ENCODE results near the gene DLL3. TPM values are rescaled to one million over a fixed set of nuclear protein-coding genes. Genes with fewer than 3 reads are reported as not detected.
A peak's percentile ranks its signal among the peaks of the same experiment; 100 is the strongest.

DLL3 gene
- total and polyA plus RNA-seq, 2 donors (not counting 1 experiment from before 2014, with no cell fraction given) = 0.46 to 1.1 TPM

DNA sequence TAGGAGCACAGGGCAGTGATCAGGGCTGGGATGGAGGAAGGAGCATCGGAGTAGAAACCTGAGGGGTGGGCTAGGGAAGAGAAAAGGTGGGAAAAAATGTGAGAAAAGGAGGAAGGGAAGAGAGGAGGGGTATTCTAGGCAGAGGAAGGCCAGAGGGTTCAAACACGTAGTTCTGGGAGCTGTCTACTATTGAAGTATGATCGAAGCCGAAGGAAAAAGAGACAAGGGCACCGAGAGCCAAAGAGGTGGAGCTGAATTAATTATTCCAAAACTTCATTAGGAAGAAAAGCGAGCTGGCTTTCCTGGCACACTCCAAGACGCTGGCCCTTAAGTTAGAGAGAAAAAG is 7.8 kb downstream of the DLL3 start:
- Histone ChIP-seq H3K4me2 (replicated peaks; ENCODE audit: low read depth, low read length, poor library complexity, severe bottlenecking) (peak overlapping the region; percentile 95), H3K27ac (ENCODE audit: low read length in 2 of 2) (no peak overlapping the region), H4K20me1 (ENCODE audit: control insufficient read depth, insufficient read depth, low read length, poor library complexity, severe bottlenecking) (no peaks in the 10 kb centered on the region), H2AFZ (ENCODE audit: insufficient read depth, low read depth, low read length, poor library complexity, severe bottlenecking) (peak overlapping the region; percentile 86), H3K4me3 (ENCODE audit: control extremely low read depth in 1 of 5, extremely low read depth in 1 of 5, insufficient read depth in 1 of 5, low read depth in 2 of 5, low read length in 4 of 5) (peak overlapping the region in 2 of 5 experiments; percentile 26 to 65), H3K79me2 (ENCODE audit: control insufficient read depth, insufficient read depth, low read length) (no peaks in the 10 kb centered on the region), H3K36me3 (replicated peaks in 1 of 2; ENCODE audit: control extremely low read depth in 1 of 2, control insufficient read depth in 1 of 2, extremely low read depth in 1 of 2, insufficient read depth in 2 of 2, low read length in 1 of 2) (no peaks in the 10 kb centered on the region), H3K4me1 (ENCODE audit: control insufficient read depth in 2 of 2, insufficient read depth in 2 of 2, low read length in 2 of 2) (peaks cover 16 to 21% of the 10 kb centered on the region in 2 donors), H3K9me3 (ENCODE audit: control extremely low read depth in 1 of 3, control insufficient read depth in 2 of 3, insufficient read depth in 1 of 3, low read length in 2 of 3) (peaks cover 0 to 17% (median 0%) of the 10 kb centered on the region in 3 donors), H3K27me3 (replicated peaks in 1 of 4; ENCODE audit: control extremely low read depth in 1 of 4, control insufficient read depth in 3 of 4, insufficient read depth in 4 of 4, low read length in 3 of 4) (peaks cover 0 to 59% (median 17%) of the 10 kb centered on the region in 4 experiments), H3K9ac (ENCODE audit: low read length) (peak overlapping the region; percentile 63)
- ATAC-seq (ENCODE audit: low read depth) (no peak), DNase-seq (no peak)
- Mint-ChIP-seq H3K4me1 (peaks cover 20% of the 10 kb centered on the region), H3K4me3 (peak overlapping the region; percentile 71), H3K27me3 (peaks cover 33% of the 10 kb centered on the region), H3K27ac (peak overlapping the region; percentile 2), H3K9me3 (ENCODE audit: insufficient read depth) (no peaks in the 10 kb centered on the region)
- intact Hi-C loops (cut with micrococcal nuclease) = no loop called here
- ChIA-PET CTCF (interaction anchor here (0.6 to 2.0 kb wide), 3 partner anchors 12 to 45 kb away, joined by 3 to 4 read pairs (median 3); no protein-coding TSS in a partner anchor), POLR2A (no interaction called here)
- WGBS (ENCODE audit: insufficient coverage) = 55% methylated on average over 5 of the region's 7 CpGs
- TF ChIP-seq, protein P1, sequence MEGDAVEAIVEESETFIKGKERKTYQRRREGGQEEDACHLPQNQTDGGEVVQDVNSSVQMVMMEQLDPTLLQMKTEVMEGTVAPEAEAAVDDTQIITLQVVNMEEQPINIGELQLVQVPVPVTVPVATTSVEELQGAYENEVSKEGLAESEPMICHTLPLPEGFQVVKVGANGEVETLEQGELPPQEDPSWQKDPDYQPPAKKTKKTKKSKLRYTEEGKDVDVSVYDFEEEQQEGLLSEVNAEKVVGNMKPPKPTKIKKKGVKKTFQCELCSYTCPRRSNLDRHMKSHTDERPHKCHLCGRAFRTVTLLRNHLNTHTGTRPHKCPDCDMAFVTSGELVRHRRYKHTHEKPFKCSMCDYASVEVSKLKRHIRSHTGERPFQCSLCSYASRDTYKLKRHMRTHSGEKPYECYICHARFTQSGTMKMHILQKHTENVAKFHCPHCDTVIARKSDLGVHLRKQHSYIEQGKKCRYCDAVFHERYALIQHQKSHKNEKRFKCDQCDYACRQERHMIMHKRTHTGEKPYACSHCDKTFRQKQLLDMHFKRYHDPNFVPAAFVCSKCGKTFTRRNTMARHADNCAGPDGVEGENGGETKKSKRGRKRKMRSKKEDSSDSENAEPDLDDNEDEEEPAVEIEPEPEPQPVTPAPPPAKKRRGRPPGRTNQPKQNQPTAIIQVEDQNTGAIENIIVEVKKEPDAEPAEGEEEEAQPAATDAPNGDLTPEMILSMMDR (IDR thresholded peaks at IDR 0.05) = no peak
- TF ChIP-seq EZH2 (IDR thresholded peaks at IDR 0.05; ENCODE audit: borderline replicate concordance, insufficient read depth, low read depth, low read length, poor library complexity, severe bottlenecking) = no peak

DNA sequence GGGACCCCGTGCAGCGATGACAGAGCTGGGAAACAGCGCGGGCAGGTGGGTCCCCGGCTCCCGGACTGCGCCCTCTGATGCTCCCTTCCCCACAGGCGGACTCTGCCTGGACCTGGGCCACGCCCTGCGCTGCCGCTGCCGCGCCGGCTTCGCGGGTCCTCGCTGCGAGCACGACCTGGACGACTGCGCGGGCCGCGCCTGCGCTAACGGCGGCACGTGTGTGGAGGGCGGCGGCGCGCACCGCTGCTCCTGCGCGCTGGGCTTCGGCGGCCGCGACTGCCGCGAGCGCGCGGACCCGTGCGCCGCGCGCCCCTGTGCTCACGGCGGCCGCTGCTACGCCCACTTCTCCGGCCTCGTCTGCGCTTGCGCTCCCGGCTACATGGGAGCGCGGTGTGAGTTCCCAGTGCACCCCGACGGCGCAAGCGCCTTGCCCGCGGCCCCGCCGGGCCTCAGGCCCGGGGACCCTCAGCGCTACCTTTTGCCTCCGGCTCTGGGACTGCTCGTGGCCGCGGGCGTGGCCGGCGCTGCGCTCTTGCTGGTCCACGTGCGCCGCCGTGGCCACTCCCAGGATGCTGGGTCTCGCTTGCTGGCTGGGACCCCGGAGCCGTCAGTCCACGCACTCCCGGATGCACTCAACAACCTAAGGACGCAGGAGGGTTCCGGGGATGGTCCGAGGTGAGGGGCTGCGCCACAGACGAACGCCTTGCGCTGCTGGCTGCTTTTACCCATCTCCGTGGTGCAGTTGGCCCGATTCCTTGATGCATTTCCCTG is 8.4 kb downstream of the DLL3 start:
- Histone ChIP-seq H3K4me1 (ENCODE audit: control insufficient read depth in 2 of 2, insufficient read depth in 2 of 2, low read length in 2 of 2) (peaks cover 16 to 21% of the 10 kb centered on the region in 2 donors), H3K4me3 (ENCODE audit: control extremely low read depth in 1 of 5, extremely low read depth in 1 of 5, insufficient read depth in 1 of 5, low read depth in 2 of 5, low read length in 4 of 5) (peak overlapping the region in 4 of 5 experiments; percentile 29 to 66 (median 60)), H3K9me3 (ENCODE audit: control extremely low read depth in 1 of 3, control insufficient read depth in 2 of 3, insufficient read depth in 1 of 3, low read length in 2 of 3) (peaks cover 0 to 17% (median 0%) of the 10 kb centered on the region in 3 donors), H3K4me2 (replicated peaks; ENCODE audit: low read depth, low read length, poor library complexity, severe bottlenecking) (peak overlapping the region; percentile 95), H3K79me2 (ENCODE audit: control insufficient read depth, insufficient read depth, low read length) (no peaks in the 10 kb centered on the region), H3K27me3 (replicated peaks in 1 of 4; ENCODE audit: control extremely low read depth in 1 of 4, control insufficient read depth in 3 of 4, insufficient read depth in 4 of 4, low read length in 3 of 4) (peaks cover 0 to 58% (median 17%) of the 10 kb centered on the region in 4 experiments), H3K36me3 (replicated peaks in 1 of 2; ENCODE audit: control extremely low read depth in 1 of 2, control insufficient read depth in 1 of 2, extremely low read depth in 1 of 2, insufficient read depth in 2 of 2, low read length in 1 of 2) (no peaks in the 10 kb centered on the region), H2AFZ (ENCODE audit: insufficient read depth, low read depth, low read length, poor library complexity, severe bottlenecking) (peak overlapping the region; percentile 86), H4K20me1 (ENCODE audit: control insufficient read depth, insufficient read depth, low read length, poor library complexity, severe bottlenecking) (no peaks in the 10 kb centered on the region), H3K27ac (ENCODE audit: low read length in 2 of 2) (no peak overlapping the region), H3K9ac (ENCODE audit: low read length) (peak overlapping the region; percentile 63)
- TF ChIP-seq, protein P1 (IDR thresholded peaks at IDR 0.05) = no peak
- TF ChIP-seq EZH2 (IDR thresholded peaks at IDR 0.05; ENCODE audit: borderline replicate concordance, insufficient read depth, low read depth, low read length, poor library complexity, severe bottlenecking) = no peak
- ATAC-seq (ENCODE audit: low read depth) (peak; percentile 67), DNase-seq (peak; percentile 79)
- Mint-ChIP-seq H3K27me3 (peaks cover 31% of the 10 kb centered on the region), H3K4me3 (peak overlapping the region; percentile 87), H3K27ac (peak overlapping the region; percentile 6), H3K9me3 (ENCODE audit: insufficient read depth) (no peaks in the 10 kb centered on the region), H3K4me1 (peaks cover 20% of the 10 kb centered on the region)
- WGBS (ENCODE audit: insufficient coverage) = 9% methylated on average over 96 of the region's 96 CpGs
- intact Hi-C loops (cut with micrococcal nuclease) = no loop called here
- ChIA-PET CTCF (interaction anchor here (0.6 to 2.0 kb wide), 6 partner anchors 8 to 374 kb away, joined by 3 to 4 read pairs (median 3); partner anchors contain the start of gene DLL3), POLR2A (no interaction called here)

All from B cell (primary cell).